B cell (primary cell): ENCODE measurements around the gene TTF2. TPM values are rescaled to one million over a fixed set of nuclear protein-coding genes. Genes with fewer than 3 reads are reported as not detected.

Source experiments
- ATAC-seq: fragments of 200-7000 bp; cut with Tn5 transposase; one replicate; pipeline ENCODE4 v1.10.0; 2021; ENCODE audit warnings: low read depth, mild to moderate bottlenecking, moderate number of reproducible peaks, moderate library complexity
- CTCF ChIA-PET: fragments of 350-600 bp; sonication (Branson Sonifier 250); formaldehyde crosslinking; loops from one replicate; lab custom pipeline; 2021; ENCODE audit warnings: antibody characterized with exemption, inconsistent platforms; lab: Charles Lee
- POLR2A ChIA-PET: fragments of 350-600 bp; sonication (Branson Sonifier 250); formaldehyde crosslinking; loops from one replicate; lab custom pipeline; 2021; ENCODE audit warnings: antibody characterized with exemption; lab: Charles Lee
- DNase-seq: peaks from one replicate; pipeline ENCODE4 v3.0.0; 2013
- H2AFZ ChIP-seq: 2 replicates; pipeline ENCODE4 v1.6.1; 2012; ENCODE audit warnings: mild to moderate bottlenecking, low read depth, low read length; ENCODE audit not compliant: insufficient read depth, poor library complexity, severe bottlenecking
- H3K27ac ChIP-seq, 2 donors: 1 replicate in 1 of 2; 2 replicates in 1 of 2; pipeline ENCODE4 v1.5.1; 2012 to 2013; ENCODE audit warnings: low read length in 2 of 2, mild to moderate bottlenecking in 2 of 2, moderate library complexity in 1 of 2
- H3K27me3 ChIP-seq, 4 experiments: fragments of 200-600 bp in 1 of 4; sonication (generic) in 1 of 4; replicated peaks in 1 of 4; 1 replicate in 2 of 4; 2 replicates in 2 of 4; pipeline versions ENCODE4 v1.6.1 to v1.7.0; 2013 to 2016; ENCODE audit warnings: low read length in 3 of 4, mild to moderate bottlenecking in 2 of 4, mixed read lengths in 1 of 4, moderate library complexity in 1 of 4; ENCODE audit not compliant: insufficient read depth in 4 of 4, control insufficient read depth in 3 of 4; ENCODE audit errors: control extremely low read depth in 1 of 4
- H3K36me3 ChIP-seq, 2 experiments: replicated peaks in 1 of 2; 1 replicate in 1 of 2; 2 replicates in 1 of 2; pipeline versions ENCODE4 v1.6.1 to v1.7.1; 2013; ENCODE audit warnings: low read length in 1 of 2; ENCODE audit not compliant: insufficient read depth in 2 of 2, control insufficient read depth in 1 of 2; ENCODE audit errors: control extremely low read depth in 1 of 2, extremely low read depth in 1 of 2
- H3K4me1 ChIP-seq, 2 donors: fragments of 200-600 bp in 1 of 2; sonication (generic) in 1 of 2; 1 replicate in 1 of 2; 2 replicates in 1 of 2; pipeline versions ENCODE4 v1.5.1 to v1.6.1; 2013 to 2017; ENCODE audit warnings: low read length in 2 of 2; ENCODE audit not compliant: control insufficient read depth in 2 of 2, insufficient read depth in 2 of 2
- H3K4me2 ChIP-seq: replicated peaks from 2 replicates; pipeline ENCODE3; 2012; ENCODE audit warnings: mild to moderate bottlenecking, low read depth, low read length; ENCODE audit not compliant: poor library complexity, severe bottlenecking
- H3K4me3 ChIP-seq, 5 experiments: fragments of 200-600 bp in 1 of 5; sonication (generic) in 1 of 5; 1 replicate in 3 of 5; 2 replicates in 2 of 5; pipeline versions ENCODE4 v1.5.1 to v1.7.0; 2011 to 2016; ENCODE audit warnings: low read length in 4 of 5, mild to moderate bottlenecking in 4 of 5, low read depth in 2 of 5, control low read depth in 1 of 5, moderate library complexity in 1 of 5; ENCODE audit not compliant: insufficient read depth in 1 of 5; ENCODE audit errors: control extremely low read depth in 1 of 5, extremely low read depth in 1 of 5
- H3K79me2 ChIP-seq: fragments of 200-600 bp; sonication (generic); one replicate; pipeline ENCODE4 v1.6.0; 2016; ENCODE audit warnings: low read length; ENCODE audit not compliant: control insufficient read depth, insufficient read depth
- H3K9ac ChIP-seq: fragments of 200-600 bp; sonication (generic); 2 replicates; pipeline ENCODE4 v1.6.1; 2017; ENCODE audit warnings: mild to moderate bottlenecking, low read length, moderate library complexity
- H3K9me3 ChIP-seq, 3 donors: one replicate each; pipeline versions ENCODE4 v1.6.1 to v1.7.1; 2013; ENCODE audit warnings: low read length in 2 of 3; ENCODE audit not compliant: control insufficient read depth in 2 of 3, insufficient read depth in 1 of 3; ENCODE audit errors: control extremely low read depth in 1 of 3
- H4K20me1 ChIP-seq: 2 replicates; pipeline ENCODE4 v1.6.0; 2012; ENCODE audit warnings: mild to moderate bottlenecking, low read length; ENCODE audit not compliant: insufficient read depth, control insufficient read depth, poor library complexity, severe bottlenecking
- H3K27ac Mint-ChIP-seq: one replicate; pipeline ENCODE4 v1.8.0; 2021; ENCODE audit warnings: mixed read lengths
- H3K27me3 Mint-ChIP-seq: one replicate; pipeline ENCODE4 v1.8.0; 2021; ENCODE audit warnings: mixed read lengths
- H3K4me1 Mint-ChIP-seq: one replicate; pipeline ENCODE4 v1.8.0; 2021; ENCODE audit warnings: mixed read lengths
- H3K4me3 Mint-ChIP-seq: one replicate; pipeline ENCODE4 v1.8.0; 2021; ENCODE audit warnings: mixed read lengths
- H3K9me3 Mint-ChIP-seq: one replicate; pipeline ENCODE4 v1.8.0; 2022; ENCODE audit warnings: mixed read lengths; ENCODE audit not compliant: insufficient read depth
- CTCF ChIP-seq: fragments of 200-600 bp; IDR thresholded peaks from one replicate; pipeline ENCODE4 v1.8.0; 2022; ENCODE audit warnings: antibody characterized with exemption, mild to moderate bottlenecking
- EZH2 ChIP-seq: IDR thresholded peaks from 2 replicates; pipeline ENCODE4 v1.6.1; 2012; ENCODE audit warnings: borderline replicate concordance, low read depth, mild to moderate bottlenecking, moderate library complexity, low read length; ENCODE audit not compliant: insufficient read depth, poor library complexity, severe bottlenecking
- WGBS: methylation state at CpG from one replicate; pipeline ENCODE4 v1.1.5; 2013; ENCODE audit warnings: missing lambda C conversion rate; ENCODE audit not compliant: insufficient coverage; 5-methylcytosine and 5-hydroxymethylcytosine counted together
- intact Hi-C: fragments of 100-400 bp; cut with micrococcal nuclease; formaldehyde crosslinking; loops from one replicate; pipeline ENCODE4 v1.10.0; 2022
- polyA plus RNA-seq: library from polyadenylated mRNA; depleted of rRNA; stranded (reverse); fragments of >200 nt; gene quantifications from 2 replicates; pipeline ENCODE4 v1.2.3, GENCODE V29; 2012
- total RNA-seq, 2 donors: library from RNA; stranded (reverse); fragments of 120-200 nt in 1 of 2; gene quantifications; 1 replicate in 1 of 2; 2 replicates in 1 of 2; pipeline versions ENCODE4 v1.2.3 to v1.2.4, GENCODE V29; 2013 to 2022

Gene TTF2
- total and polyA plus RNA-seq, 2 donors (not counting 1 experiment from before 2014, with no cell fraction given): 11.3 to 28.9 TPM

GRCh38 chr1:117138561-117138960 is 78.4 kb downstream of the TTF2 start:
- H3K9me3 ChIP-seq: no peaks in the 10 kb centered on the region
- no CpG with 5 or more reads among the region's 1 CpG for WGBS
- H3K4me1 ChIP-seq: no peaks in the 10 kb centered on the region
- no peak overlapping the region for H3K4me2 ChIP-seq
- TF ChIP-seq CTCF (no peak), EZH2 (no peak)
- no peak for ATAC-seq
- no peak for DNase-seq
- no peak overlapping the region for H3K27ac Mint-ChIP-seq
- H3K4me3 Mint-ChIP-seq: no peak overlapping the region
- H3K9me3 Mint-ChIP-seq: no peaks in the 10 kb centered on the region
- intact Hi-C loops: no loop called here
- H3K27ac ChIP-seq: no peak overlapping the region
- H3K9ac ChIP-seq: no peak overlapping the region
- CTCF ChIA-PET: interaction anchor here (2.4 kb wide), 1 partner anchor 10 kb away, joined by 10 read pairs; no protein-coding TSS in a partner anchor
- H3K27me3 ChIP-seq: no peaks in the 10 kb centered on the region
- no peak overlapping the region for H2AFZ ChIP-seq
- no peaks in the 10 kb centered on the region for H3K79me2 ChIP-seq
- H4K20me1 ChIP-seq: no peaks in the 10 kb centered on the region
- H3K4me3 ChIP-seq: no peak overlapping the region
- peaks cover 8% of the 10 kb centered on the region for H3K27me3 Mint-ChIP-seq
- H3K4me1 Mint-ChIP-seq: no peaks in the 10 kb centered on the region
- H3K36me3 ChIP-seq: no peaks in the 10 kb centered on the region
- POLR2A ChIA-PET: no interaction called here

GRCh38 chr1:117142200-117142599 is 82.1 kb downstream of the TTF2 start:
- WGBS: no CpG with 5 or more reads among the region's 2 CpGs
- CTCF ChIA-PET: interaction anchor here (2.1 kb wide), 1 partner anchor 13 kb away, joined by 6 read pairs; no protein-coding TSS in a partner anchor
- Histone ChIP-seq H3K9ac (no peak overlapping the region), H3K27me3 (peaks cover 0 to 4% (median 0%) of the 10 kb centered on the region in 4 experiments), H3K4me2 (no peak overlapping the region), H3K36me3 (no peaks in the 10 kb centered on the region), H3K27ac (no peak overlapping the region), H3K9me3 (no peaks in the 10 kb centered on the region), H3K79me2 (no peaks in the 10 kb centered on the region), H2AFZ (no peak overlapping the region), H4K20me1 (no peaks in the 10 kb centered on the region), H3K4me1 (no peaks in the 10 kb centered on the region), H3K4me3 (no peak overlapping the region)
- Mint-ChIP-seq H3K4me3 (no peak overlapping the region), H3K27me3 (peaks cover 17% of the 10 kb centered on the region), H3K9me3 (no peaks in the 10 kb centered on the region), H3K27ac (no peak overlapping the region), H3K4me1 (no peaks in the 10 kb centered on the region)
- DNase-seq (no peak), ATAC-seq (no peak)
- intact Hi-C loops: no loop called here
- TF ChIP-seq CTCF (no peak), EZH2 (no peak)
- POLR2A ChIA-PET: no interaction called here
